GM19397 (cell line): ENCODE results near the gene ACLY.
"Not testable (repeated sequence)": the region's sequence is repeated elsewhere in the genome, so short reads cannot be mapped to it uniquely, and the experiment has no call there.

Source experiments
- ATAC-seq: cut with Tn5 transposase; IDR thresholded peaks from one replicate; pipeline ENCODE4 v1.9.1; 2021; ENCODE audit warnings: mild to moderate bottlenecking, moderate library complexity; ENCODE audit not compliant: unreplicated experiment

ACLY gene

DNA sequence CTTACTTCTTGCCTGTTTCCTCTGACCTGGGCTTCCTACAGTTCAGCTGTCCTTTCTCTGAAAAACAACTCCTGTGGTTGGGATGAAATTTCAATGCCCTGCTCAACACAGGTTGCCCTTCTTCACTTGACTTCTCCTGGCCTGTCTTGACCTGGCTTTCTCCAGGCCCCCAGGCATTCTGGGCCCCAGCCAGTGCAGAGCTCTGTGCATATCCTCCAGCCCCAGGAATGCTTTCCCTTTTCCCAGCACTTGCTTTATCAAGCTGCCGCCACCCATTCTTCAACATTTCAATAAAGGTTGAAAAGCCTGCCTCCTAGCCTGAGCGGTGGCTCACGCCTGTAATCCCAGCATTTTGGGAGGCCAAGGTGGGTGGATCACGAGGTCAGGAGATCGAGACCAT, 22.4 kb upstream of the ACLY start:
- no peak for ATAC-seq

DNA sequence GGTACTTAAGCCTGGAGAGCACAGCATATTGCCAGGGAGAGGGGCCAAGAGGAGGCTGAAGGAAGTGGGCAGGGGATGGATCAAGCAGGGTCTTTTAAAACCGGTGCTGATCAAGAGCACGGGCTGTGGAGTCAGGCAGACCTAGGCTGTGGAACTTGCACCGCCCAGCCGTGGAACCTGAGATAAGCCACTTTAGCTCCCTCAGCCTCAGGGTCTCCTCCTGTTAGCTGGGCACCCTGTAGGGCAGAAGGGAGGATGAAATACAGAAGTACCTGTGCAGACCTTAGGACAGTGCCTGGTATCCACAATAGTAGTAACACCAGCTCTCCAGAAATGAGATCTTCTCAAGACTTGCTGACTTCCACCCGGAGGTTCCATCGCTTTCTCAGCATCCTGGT, 20.9 kb upstream of the ACLY start:
- ATAC-seq, result no peak

DNA sequence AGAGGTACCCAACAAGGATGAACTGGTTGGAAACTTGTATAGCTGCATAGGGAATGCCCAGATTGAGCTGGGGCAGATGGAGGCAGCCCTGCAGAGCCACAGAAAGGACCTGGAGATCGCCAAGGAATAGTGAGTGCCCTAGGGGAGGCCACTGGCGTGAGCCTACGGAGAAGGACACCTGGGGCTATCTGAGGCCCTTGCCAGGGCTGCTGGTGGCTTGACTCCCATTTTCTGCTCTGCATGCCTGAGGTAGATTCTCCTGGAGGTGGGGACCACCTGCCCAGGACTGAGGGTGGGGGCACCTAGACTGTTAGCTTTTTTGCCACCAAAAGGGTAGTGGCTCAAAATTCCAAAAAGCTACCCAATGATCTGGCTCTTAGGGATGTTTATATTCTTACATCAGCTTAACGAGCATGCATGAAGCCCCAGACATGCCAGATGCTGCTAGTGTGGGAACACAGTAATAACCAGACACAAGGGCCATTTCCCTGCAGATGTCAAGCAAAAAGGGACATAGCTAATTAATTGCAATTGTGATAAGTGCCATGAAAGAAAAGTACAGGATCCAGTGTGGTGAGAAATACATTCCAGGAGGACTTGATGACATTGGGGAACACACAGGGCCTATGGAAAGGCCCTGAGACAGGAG, 20.4 kb upstream of the ACLY start:
- ATAC-seq, result no peak

DNA sequence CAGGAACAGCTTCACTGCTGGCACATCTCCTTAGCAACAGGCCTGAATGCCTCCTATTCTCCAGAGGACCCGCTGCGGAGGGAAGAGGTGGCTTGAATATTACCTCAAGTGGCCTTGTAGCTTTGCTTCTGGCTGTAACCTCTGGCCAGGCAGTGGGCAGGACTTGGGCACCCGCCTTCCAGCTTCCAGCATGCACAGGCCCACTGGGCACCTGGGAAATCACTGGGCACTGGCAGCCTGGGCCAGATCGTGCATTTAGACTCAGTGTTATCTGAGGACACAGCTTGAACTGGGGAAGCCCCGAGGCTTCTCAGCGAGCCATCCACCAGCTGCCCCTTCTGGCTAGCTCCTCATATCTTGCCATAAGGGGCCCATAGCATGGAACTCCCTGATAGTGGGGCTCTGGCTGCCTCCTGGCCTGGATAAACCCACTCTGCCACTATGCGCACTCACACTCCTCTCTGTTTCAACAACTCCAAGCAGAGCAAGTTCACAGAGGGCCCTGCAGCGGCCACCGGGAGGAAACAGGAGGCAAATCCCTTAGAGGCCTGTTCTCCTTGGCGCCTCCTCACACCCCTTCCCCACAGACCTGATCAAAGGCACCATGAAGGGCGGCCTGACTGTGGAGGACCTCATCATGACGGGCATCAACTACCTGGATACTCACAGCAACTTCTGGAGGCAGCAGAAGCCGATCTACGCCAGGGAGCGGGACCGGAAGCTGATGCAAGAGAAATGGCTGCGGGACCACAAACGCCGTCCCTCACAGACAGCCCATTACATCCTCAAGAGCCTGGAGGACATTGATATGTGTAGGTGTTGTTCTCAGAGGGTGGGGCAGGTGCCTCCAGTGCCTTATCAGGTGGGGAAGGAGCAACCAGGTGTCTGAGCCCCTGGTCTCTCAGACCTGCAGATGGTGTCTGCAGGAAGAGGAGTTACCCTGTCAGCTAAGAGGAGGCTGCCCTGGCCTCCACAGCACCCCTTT, 19.5 kb upstream of the ACLY start:
- ATAC-seq, result no peak

- no peak for ATAC-seq
Measured at GRCh38 chr17:41935641-41936040, 16.9 kb upstream of the ACLY start.

- ATAC-seq, result no peak
Measured at GRCh38 chr17:41932816-41933389, 14.2 kb upstream of the ACLY start.

- ATAC-seq, result not testable (repeated sequence)
Measured at GRCh38 chr17:41931715-41932114, 13.0 kb upstream of the ACLY start.

DNA sequence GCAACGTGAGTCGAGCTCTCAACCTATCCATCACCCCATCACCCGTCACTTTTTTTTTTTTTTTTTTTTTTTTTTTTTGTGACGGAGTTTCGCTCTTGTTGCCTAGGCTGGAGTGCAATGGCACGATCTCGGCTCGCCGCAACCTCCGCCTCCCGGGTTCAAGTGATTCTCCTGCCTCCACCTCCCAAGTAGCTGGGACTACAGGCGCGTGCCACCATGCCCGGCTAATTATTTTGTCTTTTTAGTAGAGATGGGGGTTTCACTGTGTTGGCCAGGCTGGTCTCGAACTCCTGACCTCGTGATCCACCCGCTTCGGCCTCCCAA, 12.0 kb upstream of the ACLY start:
- ATAC-seq, result not testable (repeated sequence)

- ATAC-seq, result peak; percentile 93
Measured at GRCh38 chr17:41930009-41930832, 11.5 kb upstream of the ACLY start, which contains the start of gene ODAD4. Gene ODAD4, plus strand, starts transcription at chr17:41930617. Its CDS starts 107 bp downstream, at chr17:41930724.

- no peak for ATAC-seq
Measured at GRCh38 chr17:41928693-41929251, 10.0 kb upstream of the ACLY start.

DNA sequence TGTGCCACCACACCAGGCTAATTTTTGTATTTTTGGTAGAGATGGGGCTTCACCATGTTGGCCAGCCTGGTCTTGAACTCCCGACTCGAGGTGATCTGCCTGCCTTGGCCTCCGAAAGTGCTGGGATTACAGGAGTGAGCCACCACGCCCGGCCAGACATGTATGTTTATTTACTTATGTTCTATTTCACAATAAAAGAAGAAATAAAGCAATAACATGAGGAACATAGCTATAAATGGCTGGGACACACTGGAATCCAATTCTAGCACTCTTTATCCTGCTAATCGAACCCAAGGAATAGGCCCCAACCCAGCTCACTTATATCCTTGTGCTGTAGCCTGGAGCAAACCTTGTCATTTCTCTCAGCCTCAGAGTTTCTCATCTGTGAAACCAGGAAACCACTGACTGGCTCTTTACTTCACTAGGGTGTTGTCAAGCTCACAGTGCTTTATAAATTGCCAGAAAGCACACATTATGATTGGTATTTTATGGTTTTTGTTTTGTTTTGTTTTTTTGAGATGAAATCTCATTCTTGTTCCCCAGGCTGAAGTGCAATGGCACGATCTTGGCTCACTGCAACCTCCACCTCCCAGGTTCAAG, 7.3 kb upstream of the ACLY start:
- ATAC-seq, result no peak

- ATAC-seq, result no peak
Measured at GRCh38 chr17:41920580-41920955, 1.8 kb upstream of the ACLY start.

GRCh38 chr17:41919840-41920579, 1.3 kb upstream of the ACLY start:
- no peak for ATAC-seq

- no peak for ATAC-seq
Measured at GRCh38 chr17:41919165-41919817, 540 bp upstream of the ACLY start.

- ATAC-seq, result peak; percentile 1
Measured at GRCh38 chr17:41917679-41918313, 955 bp downstream of the ACLY start.

- no peak for ATAC-seq
Measured at GRCh38 chr17:41917192-41917591, 1.6 kb downstream of the ACLY start.

GRCh38 chr17:41915566-41915965, 3.2 kb downstream of the ACLY start:
- no peak for ATAC-seq

DNA sequence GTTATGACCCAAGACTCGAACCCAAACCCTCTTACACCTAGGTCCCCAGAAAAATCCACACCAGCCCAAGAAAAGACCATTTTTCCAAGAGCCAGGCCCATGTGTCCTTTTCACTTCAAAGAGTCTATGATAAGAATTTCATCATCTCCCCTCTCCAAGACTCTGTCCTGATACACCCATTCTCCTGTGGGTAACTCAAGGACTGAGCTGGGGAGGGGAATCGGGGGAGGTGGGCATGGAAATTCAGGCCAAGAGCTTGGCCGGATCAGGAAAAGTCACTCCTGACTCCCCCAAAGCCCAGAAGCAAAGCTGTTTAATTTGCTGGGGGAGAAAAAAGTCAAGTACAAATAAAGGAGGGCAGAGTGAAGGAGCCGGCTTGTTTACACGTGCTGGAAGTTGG, 3.7 kb downstream of the ACLY start:
- no peak for ATAC-seq

- no peak for ATAC-seq
Measured at GRCh38 chr17:41914358-41914766, 4.4 kb downstream of the ACLY start.
